ENCODE measurements around the gene SKIL.
A peak's percentile ranks its signal among the peaks of the same experiment; 100 is the strongest.

The SKIL gene

DNA sequence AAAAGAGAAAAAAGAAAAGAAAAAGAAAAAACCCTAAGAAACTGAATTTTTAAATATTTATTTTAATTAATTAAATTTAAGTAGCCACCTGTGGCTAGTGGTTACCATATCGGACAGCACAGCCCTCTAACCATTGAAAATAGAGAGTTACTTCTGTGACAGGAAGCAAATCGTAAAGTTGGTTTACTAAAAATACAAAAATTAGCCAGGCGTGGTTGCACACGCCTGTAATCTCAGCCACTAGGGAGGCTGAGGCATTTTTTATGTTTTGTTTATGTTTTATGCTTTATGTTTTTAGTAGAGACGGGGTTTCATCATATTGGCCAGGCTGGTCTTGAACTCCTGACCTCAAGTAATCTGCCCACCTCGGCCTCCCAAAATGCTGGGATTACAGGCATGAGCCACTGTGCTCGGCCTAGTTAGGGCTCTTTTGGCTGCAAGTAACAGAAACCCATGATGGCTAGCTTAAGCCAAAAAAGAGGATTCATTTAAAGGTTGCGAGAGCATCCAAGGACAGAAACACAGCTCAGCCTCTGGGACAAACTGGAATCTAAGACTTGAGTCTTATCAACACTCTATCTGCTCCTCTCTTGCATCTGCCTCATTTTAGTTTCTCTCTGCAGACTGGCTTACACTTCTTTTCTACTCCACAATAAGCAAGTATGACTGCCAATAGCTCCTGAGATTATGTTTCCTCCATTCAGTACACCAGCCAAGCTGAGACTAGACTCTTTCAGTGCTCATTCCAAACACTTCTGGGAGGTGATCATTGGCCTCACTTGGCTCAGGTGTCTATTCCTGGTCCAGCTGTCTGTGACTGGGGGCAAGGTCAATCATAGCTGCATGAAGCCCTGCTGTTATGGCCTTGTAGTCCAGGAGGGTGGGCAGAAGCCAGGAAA, 6.8 kb upstream of the SKIL start:
- FAIRE-seq = no peak

DNA sequence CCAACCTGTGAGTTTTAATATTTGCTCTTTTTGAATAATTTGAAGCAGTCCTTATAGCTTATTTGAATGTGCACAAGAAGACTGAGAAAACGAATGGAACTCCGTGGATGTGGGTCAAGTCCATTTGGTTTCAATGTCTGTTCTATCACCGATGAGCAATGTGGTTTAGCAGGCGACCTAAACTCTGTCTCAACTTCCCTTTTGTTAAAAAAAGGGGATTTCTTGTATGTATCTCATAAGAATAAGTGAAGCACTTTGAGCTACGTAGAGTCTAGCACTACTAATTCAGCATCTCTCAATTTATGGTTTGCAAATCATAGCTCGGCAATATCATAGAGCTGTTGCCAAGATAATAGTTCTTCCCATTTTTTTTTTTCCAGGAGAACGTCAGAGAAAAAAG, 4.6 kb upstream of the SKIL start:
- FAIRE-seq = no peak

DNA sequence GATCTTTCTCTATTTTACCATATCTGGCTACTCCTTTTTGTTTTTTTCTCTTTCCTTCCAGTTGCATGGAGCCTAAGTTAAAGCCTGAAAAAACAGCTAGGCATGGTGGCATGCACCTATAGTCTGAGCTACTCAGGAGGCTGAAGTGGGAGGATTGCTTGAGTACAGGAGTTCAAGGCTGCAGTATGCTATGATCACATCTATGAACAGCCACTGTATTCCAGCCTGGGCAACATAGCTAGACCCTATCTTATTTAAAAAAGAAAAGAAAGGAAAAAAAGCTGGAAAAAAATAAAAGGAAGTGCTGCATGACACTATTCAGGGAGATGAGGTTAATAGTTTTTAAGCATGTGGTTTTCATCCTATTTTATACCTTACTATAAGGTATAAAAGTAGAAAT, 4.0 kb upstream of the SKIL start:
- no peak for FAIRE-seq

DNA sequence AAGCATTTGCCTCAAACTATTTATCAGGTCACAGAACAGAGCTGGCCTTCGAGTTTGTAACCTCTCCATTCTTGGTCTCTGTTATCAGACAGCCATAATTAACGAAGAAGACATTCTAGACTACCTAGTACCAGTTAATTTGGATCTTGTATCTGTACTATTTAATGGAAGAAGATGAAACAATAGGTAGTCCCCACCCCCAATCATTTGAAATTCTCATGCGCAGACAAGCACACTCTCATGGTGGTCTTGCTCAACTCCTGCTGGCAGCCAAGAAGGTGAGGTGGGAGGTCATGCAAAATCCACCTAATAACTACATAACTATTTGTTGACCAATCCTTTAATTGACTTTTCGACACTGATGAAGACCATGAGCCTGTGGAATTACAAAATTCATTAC, 2.8 kb upstream of the SKIL start:
- no peak for FAIRE-seq

DNA sequence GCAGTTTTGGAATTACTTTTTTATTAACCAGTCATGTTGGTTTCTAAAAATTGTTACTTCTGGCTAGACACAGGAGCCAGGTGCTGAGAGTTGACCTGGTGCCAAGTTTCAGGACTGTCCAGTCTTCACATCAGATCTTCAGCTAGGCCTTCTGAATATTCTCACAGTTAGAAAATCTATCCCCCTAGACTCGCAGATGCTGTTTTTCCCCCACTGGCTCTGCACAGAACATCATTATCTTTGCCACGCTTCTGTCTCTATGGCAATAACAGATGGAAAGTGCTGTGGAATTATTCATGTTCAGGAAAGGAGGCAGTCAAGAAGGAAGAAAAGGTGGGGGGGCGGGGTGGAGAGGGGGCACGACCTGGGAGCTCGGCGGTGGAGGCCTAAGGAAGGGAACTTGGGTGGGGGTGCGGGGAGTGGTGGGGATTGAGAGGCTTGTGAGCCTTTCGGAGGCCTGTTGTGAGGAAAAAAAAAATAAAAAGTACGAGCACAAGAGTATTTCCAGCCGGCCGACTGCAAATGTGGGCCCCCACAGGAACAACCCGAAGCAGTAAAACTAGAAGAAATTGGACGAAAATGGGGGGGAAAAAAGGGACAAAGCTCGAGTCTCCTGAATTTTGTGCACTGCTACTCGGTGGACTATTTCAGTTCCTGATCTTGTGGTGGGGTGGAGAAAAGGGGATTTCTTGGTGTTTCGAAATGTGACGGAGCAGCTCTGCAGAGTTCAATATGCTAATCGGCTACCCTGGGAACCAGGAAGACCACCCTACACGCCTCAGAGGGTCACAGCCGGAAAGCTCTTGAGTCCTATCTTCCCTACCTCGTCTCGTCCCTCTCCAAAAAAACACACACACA, 1.5 kb upstream of the SKIL start:
- peak; percentile 64 for FAIRE-seq

DNA sequence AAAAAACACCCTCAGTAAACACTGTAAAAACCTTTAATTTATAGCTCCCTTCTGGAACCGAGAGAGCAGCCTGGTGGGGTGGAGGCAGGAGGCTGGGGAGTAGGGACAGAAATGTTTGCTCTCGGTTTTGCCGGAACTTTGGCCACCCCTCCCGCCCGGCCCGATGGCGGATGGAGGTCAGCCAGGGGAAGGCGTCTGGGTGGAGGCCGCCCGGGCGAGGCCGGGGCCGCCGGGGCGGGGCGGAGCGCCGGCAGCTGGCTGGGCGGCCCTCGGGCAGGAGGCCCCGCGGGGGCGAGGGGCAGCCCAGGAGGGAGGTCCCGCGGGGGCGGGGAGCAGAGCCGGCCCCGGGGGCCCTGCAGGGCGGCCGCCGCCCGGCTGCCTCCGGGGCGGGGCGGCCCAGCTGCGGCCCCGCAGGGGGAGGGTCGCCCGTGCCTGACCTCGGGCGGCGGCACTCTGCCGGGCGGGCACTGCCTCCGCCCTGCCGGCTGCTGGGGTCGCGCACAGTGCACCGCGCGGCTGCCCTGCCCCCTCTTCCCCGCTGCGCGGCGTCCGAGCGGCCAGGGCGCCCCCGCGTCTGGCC, 829 bp upstream of the SKIL start:
- no peak for FAIRE-seq

DNA sequence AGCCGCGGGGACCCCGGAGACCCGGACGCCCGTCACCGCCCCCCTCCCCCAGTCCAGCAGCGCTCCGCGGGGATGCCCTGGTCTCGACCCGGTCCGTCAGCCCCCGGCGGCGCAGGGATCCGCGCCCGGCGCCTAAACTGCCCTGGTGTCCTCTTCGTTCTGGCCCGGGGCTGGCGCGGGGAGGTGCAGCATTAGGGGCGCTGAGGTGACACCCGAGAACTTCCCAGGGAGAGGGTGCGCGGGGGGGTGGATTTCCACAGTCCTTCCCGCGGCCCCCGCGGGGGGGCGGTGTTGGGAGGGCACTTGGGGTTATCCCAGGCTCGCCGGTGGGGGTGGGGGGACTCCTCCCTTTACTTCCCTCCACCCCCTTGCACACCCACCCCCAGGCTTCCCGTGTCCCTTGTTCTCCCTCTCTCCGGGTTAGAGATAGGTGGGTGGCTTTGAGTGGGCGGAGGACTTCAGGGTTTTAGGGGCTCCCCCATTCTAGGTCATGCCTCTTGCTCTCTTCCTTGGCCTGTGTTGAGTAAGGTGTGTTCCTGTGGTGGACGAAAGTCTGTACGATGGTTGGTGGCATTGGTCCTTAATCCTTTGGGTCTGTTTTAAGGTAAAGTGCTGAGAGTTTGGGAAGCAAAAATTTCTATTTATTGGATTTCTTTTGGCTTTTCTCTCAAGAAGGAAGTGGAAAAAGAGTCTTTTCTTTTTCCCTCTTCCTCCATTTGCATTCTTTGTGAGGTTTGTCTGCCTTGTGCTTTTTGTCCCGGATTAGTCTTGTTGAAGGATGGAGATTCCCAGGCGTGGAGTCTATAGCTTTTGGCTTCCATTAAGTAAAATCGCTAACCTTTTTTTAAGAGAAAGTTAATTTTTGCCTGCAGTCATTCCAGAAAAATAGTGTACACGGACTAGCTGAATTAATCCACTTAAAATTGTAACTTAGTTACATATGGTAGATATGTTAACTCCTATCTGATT, 811 bp downstream of the SKIL start:
- FAIRE-seq = no peak

DNA sequence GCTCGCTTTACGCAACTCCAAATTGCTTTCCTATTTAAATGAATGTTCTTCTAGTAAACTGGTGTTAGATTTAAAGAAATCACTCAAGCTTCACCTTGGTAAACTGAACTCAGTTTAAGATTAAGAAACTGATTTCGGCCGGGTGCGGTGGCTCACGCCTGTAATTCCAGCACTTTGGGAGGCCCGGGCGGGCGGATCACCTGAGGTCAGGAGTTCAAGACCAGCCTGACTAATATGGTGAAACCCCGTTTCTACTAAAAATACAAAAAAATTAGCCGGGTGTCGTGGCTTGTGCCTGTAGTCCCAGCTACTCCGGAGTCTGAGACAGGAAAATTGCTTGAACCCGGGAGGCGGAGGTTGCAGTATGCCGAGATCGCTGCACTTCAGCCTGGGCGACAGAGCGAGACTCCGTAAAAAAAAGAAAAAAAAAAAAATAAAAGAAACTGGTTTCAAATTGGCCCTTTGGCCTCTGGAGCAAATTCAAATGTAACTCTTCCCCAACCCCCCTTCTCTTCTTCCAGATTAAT, 1.7 kb downstream of the SKIL start:
- FAIRE-seq = no peak

DNA sequence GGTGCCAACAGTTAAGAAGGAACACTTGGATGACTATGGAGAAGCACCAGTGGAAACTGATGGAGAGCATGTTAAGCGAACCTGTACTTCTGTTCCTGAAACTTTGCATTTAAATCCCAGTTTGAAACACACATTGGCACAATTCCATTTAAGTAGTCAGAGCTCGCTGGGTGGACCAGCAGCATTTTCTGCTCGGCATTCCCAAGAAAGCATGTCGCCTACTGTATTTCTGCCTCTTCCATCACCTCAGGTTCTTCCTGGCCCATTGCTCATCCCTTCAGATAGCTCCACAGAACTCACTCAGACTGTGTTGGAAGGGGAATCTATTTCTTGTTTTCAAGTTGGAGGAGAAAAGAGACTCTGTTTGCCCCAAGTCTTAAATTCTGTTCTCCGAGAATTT, 3.0 kb downstream of the SKIL start:
- no peak for FAIRE-seq

DNA sequence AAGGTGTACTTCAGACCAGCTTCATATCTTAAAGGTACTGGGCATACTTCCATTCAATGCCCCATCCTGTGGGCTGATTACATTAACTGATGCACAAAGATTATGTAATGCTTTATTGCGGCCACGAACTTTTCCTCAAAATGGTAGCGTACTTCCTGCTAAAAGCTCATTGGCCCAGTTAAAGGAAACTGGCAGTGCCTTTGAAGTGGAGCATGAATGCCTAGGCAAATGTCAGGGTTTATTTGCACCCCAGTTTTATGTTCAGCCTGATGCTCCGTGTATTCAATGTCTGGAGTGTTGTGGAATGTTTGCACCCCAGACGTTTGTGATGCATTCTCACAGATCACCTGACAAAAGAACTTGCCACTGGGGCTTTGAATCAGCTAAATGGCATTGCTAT, 3.4 kb downstream of the SKIL start:
- no peak for FAIRE-seq

DNA sequence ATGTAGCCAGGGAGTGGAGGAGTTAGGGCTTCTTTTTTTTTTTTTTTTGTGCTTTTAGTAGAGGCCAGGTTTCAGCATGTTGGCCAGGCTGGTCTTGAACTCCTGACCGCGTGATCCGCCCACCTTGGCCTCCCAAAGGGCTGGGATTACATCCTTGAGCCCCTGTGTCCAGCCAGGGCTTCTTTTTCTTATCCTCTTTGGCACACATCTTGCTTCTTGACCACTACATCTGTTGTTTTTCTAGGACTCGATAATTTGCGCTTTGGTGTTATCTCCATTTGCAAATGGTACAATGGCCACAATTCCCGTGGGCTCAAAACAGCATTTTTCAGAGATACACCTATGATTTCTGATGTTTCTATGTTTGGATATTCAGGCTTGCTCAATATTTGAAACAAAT, 4.2 kb downstream of the SKIL start:
- FAIRE-seq = no peak

DNA sequence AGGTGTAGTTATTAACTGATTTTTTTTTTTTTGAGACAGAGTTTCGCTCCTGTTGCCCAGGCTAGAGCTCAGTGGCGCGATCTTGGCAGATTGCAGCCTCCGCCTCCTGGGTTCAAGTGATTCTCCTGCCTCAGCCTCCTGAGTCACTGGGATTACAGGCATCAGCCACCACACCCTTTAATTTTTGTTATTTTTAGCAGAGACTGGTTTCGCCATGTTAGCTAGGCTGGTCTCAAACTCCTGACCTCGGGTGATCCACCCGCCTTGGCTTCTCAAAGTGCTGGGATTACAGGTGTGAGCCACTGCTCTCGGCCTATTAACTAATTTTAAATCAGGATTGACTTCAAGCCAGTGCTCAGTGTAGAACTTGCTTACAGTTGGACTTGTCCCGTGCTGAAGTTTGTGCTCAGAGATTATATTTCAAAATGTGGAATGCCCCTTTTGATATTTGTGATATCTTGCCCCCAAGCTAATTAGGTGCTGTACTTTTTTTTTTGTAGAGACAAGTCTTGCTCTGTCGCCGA, 6.0 kb downstream of the SKIL start:
- no peak for FAIRE-seq

DNA sequence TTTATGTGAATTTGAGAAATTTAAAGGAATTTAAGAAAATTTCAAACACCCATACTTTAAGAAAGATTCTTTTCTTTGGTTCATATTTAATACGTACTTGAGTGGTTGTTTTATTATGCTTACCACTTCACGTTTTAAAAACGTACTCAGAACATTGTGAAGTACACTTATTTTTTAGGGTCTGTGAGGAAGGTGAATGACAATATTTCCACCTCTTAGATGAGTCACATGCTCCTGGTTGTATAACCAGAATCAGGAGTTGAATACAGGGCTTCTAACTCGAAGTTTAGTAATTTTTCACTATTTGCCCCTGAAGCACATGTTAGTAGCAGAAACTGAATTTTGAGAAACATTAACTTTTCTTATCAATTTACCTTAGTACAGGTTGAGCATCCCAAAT, 7.5 kb downstream of the SKIL start:
- no peak for FAIRE-seq

DNA sequence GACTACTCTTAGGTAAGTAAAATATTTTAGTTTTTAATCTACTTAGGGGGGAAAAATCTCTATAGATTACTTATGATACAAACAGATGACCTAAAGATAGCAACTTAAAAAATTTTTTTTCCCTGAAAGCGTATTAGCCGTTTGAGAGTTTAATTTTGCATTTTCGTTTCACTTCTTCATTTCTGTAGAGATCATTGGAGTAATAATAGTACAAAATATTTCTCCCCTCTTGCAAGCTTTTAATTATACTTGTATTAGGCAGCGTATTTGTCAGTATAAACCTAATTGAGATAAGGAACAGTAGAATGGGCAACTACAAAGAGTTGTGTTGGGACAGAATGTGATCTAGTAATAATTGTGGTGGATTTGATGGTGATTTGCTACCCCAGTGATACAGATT, 10.3 kb downstream of the SKIL start:
- FAIRE-seq = no peak

DNA sequence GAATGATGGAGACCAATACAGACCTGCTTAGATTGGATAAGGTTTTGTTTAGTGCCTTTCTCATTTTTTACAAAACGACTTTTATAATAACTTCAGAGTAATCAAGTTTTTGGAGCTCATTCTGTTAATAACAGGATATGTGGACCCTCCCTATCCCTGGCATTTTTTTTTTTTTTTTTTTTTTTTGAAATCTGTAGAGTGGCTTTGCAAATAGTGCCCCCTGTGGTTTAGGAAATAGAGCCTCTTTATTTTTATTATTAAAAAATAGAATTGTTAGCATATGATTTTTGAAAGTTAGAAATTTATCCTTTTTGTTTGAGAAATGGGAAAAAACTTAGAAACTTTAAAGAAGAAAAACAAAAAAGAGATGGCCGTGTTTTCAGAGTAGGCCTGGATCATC, 11.4 kb downstream of the SKIL start:
- FAIRE-seq = no peak

DNA sequence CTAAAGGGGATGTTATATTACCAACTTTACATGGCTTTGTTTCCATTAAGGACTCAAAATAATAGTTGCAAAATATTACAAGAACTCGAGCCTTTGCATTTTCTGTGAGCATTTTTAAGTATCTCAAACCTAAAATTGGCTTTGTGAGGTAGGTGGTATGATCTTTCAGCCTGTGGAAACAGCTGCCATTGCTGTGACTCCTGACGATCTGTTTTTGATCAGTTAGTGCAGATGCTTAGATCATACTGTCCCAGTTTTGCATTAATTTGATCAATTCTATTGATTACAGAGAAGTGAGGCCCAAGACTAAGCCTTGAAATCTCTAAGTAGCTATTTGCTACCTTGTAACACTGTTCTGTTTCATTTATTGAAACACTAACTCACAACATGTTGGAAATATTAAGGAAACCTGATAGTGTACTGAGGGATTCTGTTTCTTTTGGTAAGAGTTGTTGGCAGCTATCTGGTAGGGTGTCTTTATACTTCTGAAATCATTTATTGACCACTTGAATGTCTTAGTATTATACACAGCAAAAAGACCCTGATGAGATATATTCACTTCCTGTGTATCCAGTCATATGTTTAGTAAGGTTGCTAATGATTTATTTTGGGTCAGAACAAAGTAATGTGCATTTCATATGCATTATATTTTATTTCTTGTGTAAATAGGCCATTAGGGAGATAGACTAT, 14.8 kb downstream of the SKIL start:
- no peak for FAIRE-seq

DNA sequence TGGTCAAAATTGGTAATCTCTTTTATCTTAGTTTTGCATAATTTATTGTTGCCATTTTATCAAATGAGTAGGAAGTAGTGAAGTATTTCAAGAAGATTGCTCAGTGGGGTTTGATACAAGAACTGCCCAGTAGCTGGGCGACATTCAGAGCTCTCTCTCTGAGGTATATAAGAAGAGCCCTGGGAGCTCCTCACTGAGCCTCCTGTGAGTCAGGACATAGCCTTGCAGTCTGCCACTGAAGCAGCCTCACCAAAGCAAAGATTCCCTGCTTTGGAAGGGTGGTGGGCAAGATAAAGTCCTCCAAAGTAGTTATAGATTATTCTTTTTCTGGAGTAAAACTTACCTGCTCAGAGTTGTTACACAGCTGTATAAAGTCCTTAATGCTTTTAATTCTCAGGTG, 26.1 kb downstream of the SKIL start:
- no peak for FAIRE-seq

DNA sequence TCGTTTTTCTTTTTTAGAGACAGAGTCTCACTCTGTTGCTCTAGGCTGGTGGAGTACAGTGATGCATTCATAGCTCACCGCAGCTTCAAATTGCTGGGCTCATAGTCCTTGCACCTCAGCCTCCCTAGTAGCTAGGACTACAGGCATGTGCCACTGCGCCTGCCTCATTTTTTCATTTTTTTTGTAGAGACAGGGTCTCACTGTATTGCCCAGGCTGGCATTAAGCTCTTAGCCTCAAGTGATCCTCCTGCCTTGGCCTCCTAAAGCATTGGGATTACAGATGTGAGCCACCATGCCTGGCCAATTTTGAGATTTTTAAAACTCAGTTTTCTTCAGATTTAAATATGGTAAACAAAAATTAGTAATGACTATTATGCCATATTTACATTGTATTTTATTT, 29.0 kb downstream of the SKIL start:
- FAIRE-seq = no peak

DNA sequence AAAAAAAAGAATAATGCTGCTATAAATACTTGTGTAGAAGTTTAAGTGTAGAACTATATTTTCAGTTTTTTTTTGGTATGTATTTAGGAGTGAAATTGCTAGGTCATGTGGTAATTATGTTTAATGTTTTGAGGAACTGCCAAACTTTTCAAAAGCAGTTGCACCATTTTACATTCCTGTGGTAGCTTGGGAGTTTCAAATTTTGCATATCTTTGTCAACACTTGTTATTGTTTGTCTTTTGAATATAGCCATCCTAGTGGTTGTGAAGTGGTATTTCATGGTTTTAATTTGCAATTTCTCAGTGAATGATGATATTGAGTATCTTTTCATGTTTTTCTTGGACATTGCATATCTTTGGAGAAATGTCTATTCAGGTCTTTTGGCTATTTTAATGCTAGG, 30.4 kb downstream of the SKIL start:
- no peak for FAIRE-seq

DNA sequence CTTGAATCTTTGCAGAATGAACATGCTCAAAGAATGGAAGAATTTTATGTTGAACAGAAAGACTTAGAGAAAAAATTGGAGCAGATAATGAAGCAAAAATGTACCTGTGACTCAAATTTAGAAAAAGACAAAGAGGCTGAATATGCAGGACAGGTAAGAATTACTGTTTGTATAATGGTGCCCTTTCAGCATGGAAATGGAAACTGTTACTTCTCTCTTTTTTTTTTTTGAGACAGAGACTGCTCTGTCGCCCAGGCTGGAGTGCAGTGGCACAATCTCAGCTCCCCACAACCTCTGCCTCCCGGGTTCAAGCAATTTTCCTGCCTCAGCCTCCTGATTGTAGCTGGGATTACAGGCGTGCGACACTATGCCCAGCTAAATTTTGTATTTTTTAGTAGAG, 33.6 kb downstream of the SKIL start:
- no peak for FAIRE-seq

DNA sequence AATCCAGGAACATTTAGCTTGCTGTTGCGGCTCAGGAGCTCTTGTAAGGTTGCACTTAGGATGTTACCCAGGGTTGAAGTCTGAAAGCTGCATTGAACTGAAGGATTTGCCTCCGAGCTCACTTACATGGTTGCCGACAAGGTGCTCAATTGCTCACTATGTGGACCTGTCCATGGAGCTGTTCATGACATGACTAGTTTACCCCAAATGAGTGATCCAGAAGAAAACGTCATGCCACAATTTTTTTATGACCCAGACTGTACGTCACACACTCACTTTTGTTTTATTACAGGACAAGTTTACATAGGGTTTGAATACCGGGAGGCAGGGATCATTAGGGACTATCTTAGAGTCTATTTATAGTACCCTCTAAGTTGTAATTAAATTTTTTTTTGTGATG, 40.2 kb downstream of the SKIL start:
- no peak for FAIRE-seq

DNA sequence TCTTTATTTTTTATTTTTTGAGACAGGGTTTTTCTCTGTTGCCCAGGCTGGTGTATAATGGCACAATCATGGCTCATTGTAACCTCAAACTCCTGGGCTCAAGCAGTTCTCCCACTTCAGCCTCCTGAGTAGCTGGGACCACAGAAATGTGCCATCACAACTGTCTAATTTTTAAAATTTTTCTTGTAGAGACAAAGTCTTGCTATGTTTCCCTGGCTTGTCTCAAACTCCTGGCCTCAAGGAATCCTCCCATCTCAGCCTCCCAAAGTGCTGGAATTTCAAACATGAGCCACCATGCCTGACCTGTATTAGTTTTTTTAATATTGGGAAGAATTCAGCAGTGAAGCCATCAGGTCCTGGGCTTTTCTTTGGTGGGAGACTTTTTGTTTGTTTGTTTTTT, 47.6 kb downstream of the SKIL start:
- no peak for FAIRE-seq

All from islet of Langerhans (tissue), 1 donor.